Activated naive CD8-positive, alpha-beta T cell treated with anti-CD3 and anti-CD28 coated beads, Interleukin-2, amount 50 U/mL, for 16 hours (primary cell): ENCODE data around the gene POLR3A.
"Not testable (repeated sequence)": the region's sequence is repeated elsewhere in the genome, so short reads cannot be mapped to it uniquely, and the experiment has no call there.

Source experiments
- DNase-seq: peaks from one replicate; pipeline ENCODE4 v3.0.0-alpha.2; 2020; ENCODE audit warnings: low read depth, low spot score

The POLR3A gene

GRCh38 chr10:78029269-78030226 is at the start of gene POLR3A:
Gene POLR3A, minus strand, starts transcription at chr10:78029515. Its CDS starts 108 bp downstream, at chr10:78029407.
- peak; percentile 82 for DNase-seq

GRCh38 chr10:78078539-78079330 is 49.4 kb upstream of the POLR3A start:
- no peak for DNase-seq

GRCh38 chr10:78075806-78076205 is 46.5 kb upstream of the POLR3A start:
- DNase-seq, result not testable (repeated sequence)

- no peak for DNase-seq
Measured at GRCh38 chr10:78072504-78072903, 43.2 kb upstream of the POLR3A start.

- DNase-seq, result no peak
Measured at GRCh38 chr10:78071857-78072179, 42.5 kb upstream of the POLR3A start.

- DNase-seq, result no peak
Measured at GRCh38 chr10:78071140-78071856, 42.0 kb upstream of the POLR3A start.

- no peak for DNase-seq
Measured at GRCh38 chr10:78070726-78071125, 41.4 kb upstream of the POLR3A start.

GRCh38 chr10:78070064-78070463 is 40.7 kb upstream of the POLR3A start:
- DNase-seq, result not testable (repeated sequence)

- no peak for DNase-seq
Measured at GRCh38 chr10:78069151-78069550, 39.8 kb upstream of the POLR3A start.

- no peak for DNase-seq
Measured at GRCh38 chr10:78066728-78067430, 37.6 kb upstream of the POLR3A start.

- no peak for DNase-seq
Measured at GRCh38 chr10:78066012-78066411, 36.7 kb upstream of the POLR3A start.

GRCh38 chr10:78065611-78066010 is 36.3 kb upstream of the POLR3A start:
- DNase-seq, result no peak

- not testable (repeated sequence) for DNase-seq
Measured at GRCh38 chr10:78064919-78065318, 35.6 kb upstream of the POLR3A start.

- no peak for DNase-seq
Measured at GRCh38 chr10:78063236-78063635, 33.9 kb upstream of the POLR3A start.

- DNase-seq, result no peak
Measured at GRCh38 chr10:78062296-78062695, 33.0 kb upstream of the POLR3A start.

GRCh38 chr10:78059906-78060702 is 30.8 kb upstream of the POLR3A start:
- DNase-seq, result no peak

GRCh38 chr10:78058562-78058961 is 29.2 kb upstream of the POLR3A start:
- DNase-seq, result no peak

GRCh38 chr10:78053211-78053868 is 24.0 kb upstream of the POLR3A start:
- DNase-seq, result no peak

- DNase-seq, result no peak
Measured at GRCh38 chr10:78049851-78050250, 20.5 kb upstream of the POLR3A start.

GRCh38 chr10:78047314-78047891 is 18.1 kb upstream of the POLR3A start:
- peak; percentile 62 for DNase-seq
